Cerebellar cortex (tissue), 1 donor: Measurements from ENCODE around the gene FOXN1.
"Not testable (repeated sequence)": the region's sequence is repeated elsewhere in the genome, so short reads cannot be mapped to it uniquely, and the experiment has no call there.

Source experiments
- DNase-seq: peaks from one replicate; pipeline ENCODE4 v3.0.0-alpha.2; 2015; ENCODE audit warnings: low spot score

FOXN1 gene

DNA sequence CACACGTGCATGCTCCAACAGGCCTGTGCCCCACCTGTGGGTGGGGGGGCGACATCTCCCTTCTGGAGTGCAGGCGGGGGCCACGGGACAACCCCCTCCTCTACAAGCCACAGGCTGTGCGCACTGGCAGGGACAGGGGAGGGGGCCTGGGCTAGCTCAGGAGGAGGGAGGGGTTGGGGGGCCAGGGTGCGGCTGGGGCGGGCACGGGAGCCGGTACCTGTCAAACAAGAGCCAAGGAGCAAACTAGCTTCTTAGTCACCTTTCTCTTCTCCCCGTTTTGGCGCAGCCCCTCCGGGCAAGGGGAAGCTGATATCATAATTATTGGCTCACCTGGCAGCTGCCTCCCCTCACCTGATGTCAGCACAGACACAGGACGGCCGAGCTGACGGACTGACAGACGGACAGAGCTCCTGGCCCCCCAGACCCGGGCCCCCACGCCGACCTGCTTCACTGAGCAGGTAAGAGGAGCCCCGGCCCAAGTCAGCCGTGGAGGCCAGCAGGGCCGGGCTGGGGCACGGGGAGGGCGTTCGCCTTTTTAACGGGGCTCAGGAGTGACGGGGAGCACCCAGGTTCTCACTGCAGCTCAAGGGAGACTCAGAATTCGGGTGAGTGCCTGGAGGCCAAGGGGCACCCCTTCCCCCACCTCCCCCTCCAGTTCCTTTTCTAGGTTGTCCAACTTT, at the start of gene FOXN1:
TSS of gene FOXN1 (plus strand) at position 363 of the 680 bp plus-strand sequence. CDS start 17,622 bp downstream, outside the sequence.
- DNase-seq: no peak

GRCh38 chr17:28457890-28458289, 48.3 kb upstream of the FOXN1 start:
- DNase-seq: no peak

GRCh38 chr17:28458881-28459280, 47.3 kb upstream of the FOXN1 start:
- DNase-seq: not testable (repeated sequence)

DNA sequence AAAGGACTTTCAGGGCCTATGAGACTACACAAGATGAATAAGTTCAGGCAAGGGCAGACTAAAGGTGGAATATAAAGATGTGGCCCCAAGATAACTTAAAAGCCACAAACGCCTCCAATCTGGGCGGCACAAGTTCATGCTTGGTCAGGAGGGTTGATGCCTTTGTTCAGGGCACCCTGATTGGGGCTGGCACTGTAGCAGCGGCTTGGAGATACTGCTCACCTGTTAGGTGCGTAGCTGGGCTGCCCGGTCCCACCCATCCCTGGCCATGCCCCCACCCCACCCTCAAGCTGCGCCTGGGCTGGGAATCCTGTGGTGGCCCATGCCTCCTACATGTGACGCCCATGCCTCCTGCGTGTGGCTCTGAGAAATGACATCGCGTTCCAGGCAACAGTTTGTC, 45.2 kb upstream of the FOXN1 start:
- no peak for DNase-seq

DNA sequence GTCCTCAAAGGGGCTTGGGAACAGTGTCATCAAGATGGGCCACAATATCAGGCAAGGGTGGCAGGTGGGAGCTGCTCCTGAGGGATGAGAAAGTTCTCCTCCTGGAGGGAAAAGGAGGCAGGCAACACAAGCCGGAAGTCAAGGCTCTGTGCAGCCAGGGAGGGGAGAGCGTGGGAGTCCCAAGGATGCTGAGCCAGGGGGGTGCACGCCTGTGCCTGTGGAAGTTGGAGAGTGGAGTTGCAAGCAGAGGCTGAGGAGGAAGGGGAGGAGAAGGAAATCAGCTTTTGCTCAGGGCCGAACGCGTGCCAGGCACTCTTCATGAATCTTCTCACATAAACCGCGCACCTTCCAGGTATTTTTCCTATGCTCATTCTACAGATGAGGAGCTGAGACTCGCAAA, 40.1 kb upstream of the FOXN1 start:
- DNase-seq: no peak

- no peak for DNase-seq
Observed at GRCh38 chr17:28466521-28467048, 39.6 kb upstream of the FOXN1 start.

- no peak for DNase-seq
Observed at GRCh38 chr17:28467456-28468025, 38.6 kb upstream of the FOXN1 start.

- DNase-seq: not testable (repeated sequence)
Observed at GRCh38 chr17:28468033-28468735, 38.0 kb upstream of the FOXN1 start.

- no peak for DNase-seq
Observed at GRCh38 chr17:28468781-28469180, 37.4 kb upstream of the FOXN1 start.

- DNase-seq: no peak
Observed at GRCh38 chr17:28469376-28469775, 36.8 kb upstream of the FOXN1 start.

DNA sequence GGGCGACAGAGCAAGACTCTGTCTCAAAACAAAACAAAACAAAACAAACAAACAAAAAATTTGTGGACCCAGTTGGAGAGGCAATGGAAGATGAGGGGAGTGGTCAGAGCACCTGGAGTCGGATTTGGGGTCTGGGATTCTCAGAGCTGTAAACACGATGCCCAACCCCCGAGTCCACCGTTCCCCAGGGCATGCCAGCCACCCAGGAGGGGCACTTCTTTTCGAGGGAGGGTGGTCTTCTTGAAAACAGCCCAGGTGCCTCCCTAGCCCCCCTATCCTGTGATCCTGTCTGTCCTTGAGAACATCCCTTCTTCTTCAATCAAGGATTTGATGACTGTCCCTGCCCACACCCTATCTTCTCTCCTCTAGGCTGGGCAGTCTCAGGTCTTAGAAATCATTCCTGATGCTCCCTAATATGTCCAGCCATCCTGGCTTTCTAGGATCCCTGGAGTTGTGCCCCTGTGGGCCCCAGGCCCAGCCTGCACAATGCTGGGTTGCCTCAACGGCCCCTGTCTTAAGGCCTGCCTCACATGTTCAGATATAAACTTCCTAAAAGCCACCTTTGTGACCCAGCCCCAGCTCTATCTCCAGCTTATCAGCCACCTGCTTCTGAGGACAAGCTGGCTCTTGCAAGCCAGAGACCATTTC, 35.8 kb upstream of the FOXN1 start:
- no peak for DNase-seq

DNA sequence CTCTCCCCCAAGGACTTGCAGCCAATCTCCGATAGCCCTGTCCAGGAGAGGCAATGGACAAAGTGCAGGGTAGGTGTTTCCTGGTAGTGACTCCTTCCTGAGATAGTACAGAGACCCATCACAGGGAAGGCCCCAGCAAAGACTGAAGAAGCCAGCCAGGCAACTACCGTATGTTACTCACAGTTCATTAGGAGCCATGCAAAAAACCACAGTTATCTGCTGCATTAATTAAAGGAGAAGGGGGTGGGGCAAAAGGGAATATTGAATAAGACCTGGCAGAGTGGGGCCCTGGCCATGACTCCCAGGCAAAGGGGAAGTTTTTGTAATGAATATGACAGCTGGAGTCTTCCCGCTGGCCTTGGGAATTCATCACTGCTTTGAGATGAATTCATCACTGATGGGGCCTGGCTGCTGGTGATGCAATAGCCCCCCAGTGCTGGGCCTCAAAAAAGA, 35.2 kb upstream of the FOXN1 start:
- DNase-seq: no peak

DNA sequence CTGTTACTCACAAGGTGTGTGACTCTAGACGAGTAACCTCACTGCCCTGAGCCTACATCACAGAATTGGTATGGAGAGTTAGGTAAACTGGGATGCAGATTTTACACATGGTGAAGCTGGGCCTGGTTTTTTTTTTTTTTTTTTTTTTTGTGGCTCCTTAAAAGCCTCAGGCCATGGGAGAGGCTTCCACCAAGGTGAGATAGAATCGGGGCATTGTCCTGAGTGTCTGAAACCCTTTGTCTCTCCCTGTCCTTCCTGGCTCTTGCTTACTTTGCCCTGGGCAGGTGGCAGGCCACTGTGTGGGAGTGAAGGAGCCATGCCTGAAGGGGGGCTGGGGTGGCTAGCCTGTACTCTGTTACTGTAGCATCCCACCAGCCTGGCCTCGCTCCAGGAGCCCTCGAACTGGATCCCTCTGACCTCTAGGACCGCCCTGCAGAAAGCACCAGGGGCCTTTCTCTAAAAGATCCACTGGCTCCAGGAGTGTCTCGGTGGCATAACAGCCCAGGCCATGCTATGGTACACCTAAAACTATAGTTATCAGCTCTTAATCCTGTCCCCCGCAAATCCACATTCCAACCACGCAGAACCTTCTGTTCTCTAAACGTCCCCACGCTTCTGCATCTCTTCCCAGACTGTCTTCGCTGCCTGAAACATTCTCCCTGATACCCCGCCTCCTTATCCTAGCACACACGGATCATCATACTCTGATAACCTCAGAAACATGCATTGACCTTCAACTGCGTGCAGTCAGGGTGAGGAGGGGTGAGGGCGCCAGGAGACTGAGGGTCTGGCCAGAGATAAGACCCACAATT, 34.4 kb upstream of the FOXN1 start:
- DNase-seq: no peak

DNA sequence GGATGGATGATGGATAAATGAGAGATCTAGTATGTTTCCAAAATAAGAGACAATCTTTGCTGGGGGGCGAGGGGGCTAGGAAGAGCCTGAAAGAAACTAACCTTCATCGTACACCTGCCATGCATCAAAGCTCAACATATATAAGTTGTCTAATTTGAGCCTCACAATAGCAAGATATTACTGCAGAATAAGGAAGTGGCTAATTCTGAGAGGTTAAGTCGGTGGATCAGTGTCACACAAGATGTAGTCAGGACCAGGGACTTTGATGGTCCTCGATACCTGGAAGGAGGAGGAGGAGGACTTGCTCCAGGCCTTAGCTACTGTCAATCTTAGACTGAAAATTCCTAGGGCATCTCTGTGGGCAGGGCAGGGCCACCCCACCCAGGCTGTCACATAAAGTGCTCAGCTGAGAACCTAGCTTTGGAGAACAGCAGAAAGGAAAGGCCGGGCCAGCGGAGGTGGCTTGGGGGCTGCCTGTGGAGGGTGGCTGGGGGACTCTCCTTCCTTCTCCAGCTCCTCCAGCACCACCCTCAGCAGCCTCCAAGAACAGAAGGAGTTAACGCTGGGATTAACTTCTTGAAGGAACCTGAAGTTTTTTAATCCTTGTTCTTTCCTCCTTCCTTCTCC, 33.2 kb upstream of the FOXN1 start:
- DNase-seq: no peak

DNA sequence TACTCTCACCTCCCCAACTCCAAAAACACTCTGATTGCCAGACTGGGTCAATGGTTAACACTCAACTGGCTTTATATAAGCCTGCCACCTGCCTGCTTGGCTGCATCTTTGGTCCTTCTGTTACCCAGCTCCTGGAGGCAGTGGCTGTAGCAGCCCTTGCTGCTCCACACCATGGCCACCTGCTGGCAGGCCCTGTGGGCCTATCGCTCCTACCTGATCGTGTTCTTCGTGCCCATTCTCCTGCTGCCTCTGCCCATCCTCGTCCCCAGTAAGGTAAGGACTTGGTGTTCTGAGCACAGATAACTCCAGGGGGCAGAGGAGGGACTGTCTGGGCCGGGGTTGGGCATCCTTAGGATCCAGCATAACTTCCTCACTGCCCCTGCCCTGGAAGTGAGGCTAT, 32.6 kb upstream of the FOXN1 start, which contains the start of gene SLC13A2:
TSS of gene SLC13A2 (plus strand) at position 103 of the 400 bp plus-strand sequence. CDS start at position 172, 69 bp downstream.
- DNase-seq: peak; percentile 28

DNA sequence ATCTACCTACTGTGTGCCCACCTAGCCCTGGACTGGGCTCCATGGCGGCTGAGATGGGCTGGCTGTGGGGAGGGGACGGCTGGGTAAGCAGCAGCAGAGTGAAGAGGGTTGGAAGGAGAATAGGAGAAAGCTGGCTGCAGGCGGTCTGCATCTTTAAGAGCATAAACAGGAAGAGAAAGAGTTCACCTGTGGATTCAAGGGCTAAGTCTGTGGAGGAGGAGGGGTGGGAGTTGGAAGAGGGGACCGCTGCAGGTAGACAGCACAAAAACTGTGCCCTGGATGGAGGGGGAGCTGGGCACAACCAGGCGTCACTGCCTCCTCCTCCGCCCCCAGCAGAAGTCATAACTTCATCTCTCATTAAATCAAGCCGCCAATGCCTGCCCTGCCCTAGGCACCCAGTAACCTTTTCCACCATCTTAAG, 32.0 kb upstream of the FOXN1 start:
- DNase-seq: no peak

DNA sequence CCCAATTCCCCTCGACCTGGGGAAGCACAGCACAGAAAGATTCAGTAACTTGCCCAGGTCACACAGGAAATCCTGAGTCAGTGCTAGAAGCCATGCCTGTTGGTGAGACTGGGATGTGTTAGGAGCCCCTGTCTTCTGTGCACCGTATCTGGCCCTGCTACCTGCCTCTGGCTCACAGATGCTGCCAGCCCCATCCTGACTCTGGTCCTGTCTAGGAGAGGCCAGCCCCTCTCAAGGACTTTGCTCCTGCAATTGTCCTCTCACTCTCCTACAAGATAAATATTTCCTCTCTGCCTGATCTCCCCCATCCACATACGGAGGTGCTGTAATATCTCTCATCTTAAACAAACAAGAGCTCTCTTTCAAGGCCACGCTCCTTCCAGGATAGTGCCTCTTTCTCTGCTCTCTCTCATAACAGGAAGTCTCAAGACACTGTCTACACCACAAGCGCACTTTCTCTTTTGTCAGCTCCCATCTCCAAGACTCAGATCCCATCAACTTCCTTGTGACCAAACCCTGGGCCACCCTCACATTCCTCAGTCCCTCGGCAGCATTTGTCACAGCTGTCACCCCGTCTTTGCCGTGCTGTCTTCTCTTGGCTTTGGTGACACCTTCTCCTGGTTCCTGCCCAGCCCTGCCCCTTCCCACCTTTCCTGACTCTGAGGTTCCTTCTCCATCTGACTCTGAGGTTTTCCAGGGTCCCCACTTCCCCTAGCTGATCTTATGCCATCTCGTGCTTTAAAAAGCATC, 30.8 kb upstream of the FOXN1 start:
- no peak for DNase-seq

GRCh38 chr17:28476076-28476865, 29.9 kb upstream of the FOXN1 start:
- DNase-seq: no peak

- no peak for DNase-seq
Observed at GRCh38 chr17:28477928-28478327, 28.2 kb upstream of the FOXN1 start.
